GM18873 (cell line): ENCODE results near the gene CCDC69.
"Not testable (repeated sequence)": the region's sequence is repeated elsewhere in the genome, so short reads cannot be mapped to it uniquely, and the experiment has no call there.

Experiments
- ATAC-seq: cut with Tn5 transposase; IDR thresholded peaks from one replicate; pipeline ENCODE4 v1.9.1; 2021; ENCODE audit warnings: mild to moderate bottlenecking, moderate library complexity, moderate number of reproducible peaks; ENCODE audit not compliant: unreplicated experiment, low FRiP score

Gene CCDC69

GRCh38 chr5:151223447-151224264 lies at the start of gene CCDC69:
Gene CCDC69 (minus strand): TSS chr5:151224092. CDS start chr5:151223970, 122 bp downstream.
- ATAC-seq = peak; percentile 55

- ATAC-seq = no peak
Observed at GRCh38 chr5:151271336-151271735, 47.4 kb upstream of the CCDC69 start.

GRCh38 chr5:151270599-151270998 lies 46.7 kb upstream of the CCDC69 start:
- peak; percentile 86 for ATAC-seq

GRCh38 chr5:151267491-151268260 lies 43.8 kb upstream of the CCDC69 start:
- ATAC-seq = no peak

GRCh38 chr5:151264113-151264512 lies 40.2 kb upstream of the CCDC69 start:
- no peak for ATAC-seq

- ATAC-seq = no peak
Observed at GRCh38 chr5:151262532-151262931, 38.6 kb upstream of the CCDC69 start.

- no peak for ATAC-seq
Observed at GRCh38 chr5:151259931-151260330, 36.0 kb upstream of the CCDC69 start.

- ATAC-seq = no peak
Observed at GRCh38 chr5:151258816-151259215, 34.9 kb upstream of the CCDC69 start.

GRCh38 chr5:151258201-151258611 lies 34.3 kb upstream of the CCDC69 start:
- no peak for ATAC-seq

- ATAC-seq = peak; percentile 30
Observed at GRCh38 chr5:151257731-151258181, 33.9 kb upstream of the CCDC69 start.

- no peak for ATAC-seq
Observed at GRCh38 chr5:151255621-151256286, 31.9 kb upstream of the CCDC69 start.

- ATAC-seq = not testable (repeated sequence)
Observed at GRCh38 chr5:151254990-151255389, 31.1 kb upstream of the CCDC69 start.

- no peak for ATAC-seq
Observed at GRCh38 chr5:151254556-151254955, 30.7 kb upstream of the CCDC69 start.

- ATAC-seq = no peak
Observed at GRCh38 chr5:151253605-151253950, 29.7 kb upstream of the CCDC69 start.

GRCh38 chr5:151252762-151253604 lies 29.1 kb upstream of the CCDC69 start, which contains the start of gene GM2A:
Gene GM2A (plus strand): TSS chr5:151253185. CDS start chr5:151253217, 32 bp downstream.
- ATAC-seq = peak; percentile 80

GRCh38 chr5:151251621-151252020 lies 27.7 kb upstream of the CCDC69 start:
- no peak for ATAC-seq

GRCh38 chr5:151251001-151251551 lies 27.2 kb upstream of the CCDC69 start:
- no peak for ATAC-seq

GRCh38 chr5:151250346-151251000 lies 26.6 kb upstream of the CCDC69 start:
- ATAC-seq = no peak

- ATAC-seq = no peak
Observed at GRCh38 chr5:151249281-151249680, 25.4 kb upstream of the CCDC69 start.
